Measurements from ENCODE around the gene FOXP1. TPM values are rescaled to one million over a fixed set of nuclear protein-coding genes. Genes with fewer than 3 reads are reported as not detected.

Gene FOXP1
- total and polyA plus RNA-seq, 9 of the 15 experiments (the other 6 are each of a cell fraction or from before 2014, with no cell fraction given) = 7.7 to 34.5 (median 13.7) TPM

GRCh38 chr3:71107926-71108325, 475.6 kb downstream of the FOXP1 start:
- no peak for ATAC-seq
- H3K9me1 ChIP-seq (ENCODE audit: control insufficient read depth, insufficient read depth, low read length) = no peaks in the 10 kb centered on the region
- peaks cover 46% of the 10 kb centered on the region for H3K36me3 ChIP-seq (ENCODE audit: control insufficient read depth, insufficient read depth, low read length)
- DNase-seq (ENCODE audit: extremely low read depth in 1 of 4, low spot score in 3 of 4) = no peak
- H3K27ac ChIP-seq (ENCODE audit: extremely low read depth, low read depth, low read length) = no peak overlapping the region
- intact Hi-C loops (cut with micrococcal nuclease) (no loop called here), in situ Hi-C loops (cut with MboI) (no loop called here)
- H2AFZ ChIP-seq (ENCODE audit: low read depth, low read length) = no peak overlapping the region
- no peak overlapping the region for H3K4me3 ChIP-seq
- H3K4me2 ChIP-seq (ENCODE audit: insufficient read depth, low read length) = no peak overlapping the region
- ChIA-PET CTCF (ENCODE audit: low intra/inter-chr PET ratio) (no interaction called here), POLR2A (interaction anchor here (0.6 kb wide), 1 partner anchor 451 kb away, joined by 3 read pairs; no protein-coding TSS in a partner anchor)
- H3K27me3 ChIP-seq (ENCODE audit: control insufficient read depth in 2 of 2, insufficient read depth in 2 of 2, low read length in 2 of 2) = no peaks in the 10 kb centered on the region
- H4K20me1 ChIP-seq (replicated peaks; ENCODE audit: control insufficient read depth, insufficient read depth, low read length) = no peaks in the 10 kb centered on the region
- no peak overlapping the region for H3K9ac ChIP-seq (ENCODE audit: insufficient read depth in 1 of 2, low read depth in 2 of 2, low read length in 2 of 2)
- no peaks in the 10 kb centered on the region; the same call in 2 of the 3 replicates for H3K79me2 ChIP-seq (ENCODE audit: control insufficient read depth, insufficient read depth, low read length)
- no peaks in the 10 kb centered on the region; a peak in 1 of 5 replicates for H3K4me1 ChIP-seq (replicated peaks in 1 of 2; ENCODE audit: control insufficient read depth in 2 of 2, insufficient read depth in 2 of 2, low read length in 2 of 2)
- BruUV-seq (replicated peaks) = no TSS peak
- no peaks in the 10 kb centered on the region for H3K9me3 ChIP-seq (replicated peaks; ENCODE audit: control insufficient read depth, insufficient read depth, low read depth, low read length)
- FAIRE-seq = no peak
- 71% methylated on average over 3 of the region's 3 CpGs for WGBS (ENCODE audit: insufficient coverage, low coverage, missing lambda C conversion rate)
- TF ChIP-seq ZNF695 (CRISPR knock-in tag; IDR thresholded peaks at IDR 0.05) (no peak), BCOR (IDR thresholded peaks at IDR 0.05) (no peak), ASH1L (IDR thresholded peaks at IDR 0.05; ENCODE audit: borderline replicate concordance, low read depth, partially characterized antibody) (no peak), ZNF644 (tag; IDR thresholded peaks at IDR 0.05; ENCODE audit: low read depth) (no peak), CHD4 (IDR thresholded peaks at IDR 0.05; ENCODE audit: insufficient read depth, insufficient replicate concordance, low read depth, low read length, poor library complexity, severe bottlenecking) (no peak), E2F4 (CRISPR knock-in tag; IDR thresholded peaks at IDR 0.05; ENCODE audit: low read depth) (no peak), ZNF121 (CRISPR knock-in tag; conservative IDR thresholded peaks at IDR 0.05) (no peak), MEF2A (IDR thresholded peaks at IDR 0.05; ENCODE audit: control insufficient read depth, low read depth, low read length) (no peak), BACH1 (tag; IDR thresholded peaks at IDR 0.05) (no peak), MEIS2 (IDR thresholded peaks at IDR 0.05; ENCODE audit: partially characterized antibody) (no peak), C11orf30 (IDR thresholded peaks at IDR 0.05; ENCODE audit: low read depth) (no peak)
- TF ChIP-seq, protein P1, sequence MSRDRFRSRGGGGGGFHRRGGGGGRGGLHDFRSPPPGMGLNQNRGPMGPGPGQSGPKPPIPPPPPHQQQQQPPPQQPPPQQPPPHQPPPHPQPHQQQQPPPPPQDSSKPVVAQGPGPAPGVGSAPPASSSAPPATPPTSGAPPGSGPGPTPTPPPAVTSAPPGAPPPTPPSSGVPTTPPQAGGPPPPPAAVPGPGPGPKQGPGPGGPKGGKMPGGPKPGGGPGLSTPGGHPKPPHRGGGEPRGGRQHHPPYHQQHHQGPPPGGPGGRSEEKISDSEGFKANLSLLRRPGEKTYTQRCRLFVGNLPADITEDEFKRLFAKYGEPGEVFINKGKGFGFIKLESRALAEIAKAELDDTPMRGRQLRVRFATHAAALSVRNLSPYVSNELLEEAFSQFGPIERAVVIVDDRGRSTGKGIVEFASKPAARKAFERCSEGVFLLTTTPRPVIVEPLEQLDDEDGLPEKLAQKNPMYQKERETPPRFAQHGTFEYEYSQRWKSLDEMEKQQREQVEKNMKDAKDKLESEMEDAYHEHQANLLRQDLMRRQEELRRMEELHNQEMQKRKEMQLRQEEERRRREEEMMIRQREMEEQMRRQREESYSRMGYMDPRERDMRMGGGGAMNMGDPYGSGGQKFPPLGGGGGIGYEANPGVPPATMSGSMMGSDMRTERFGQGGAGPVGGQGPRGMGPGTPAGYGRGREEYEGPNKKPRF (IDR thresholded peaks at IDR 0.05; ENCODE audit: low read depth, low read length) = no peak
